Tibial nerve (tissue), 4 donors: ENCODE measurements around the gene GPR25. TPM values are rescaled to one million over a fixed set of nuclear protein-coding genes. Genes with fewer than 3 reads are reported as not detected.

ENCODE experiments used
- DNase-seq, 2 donors: peaks; one replicate each; pipeline ENCODE4 v3.0.0-alpha.2; 2019; ENCODE audit warnings: low spot score in 2 of 2
- H3K27ac ChIP-seq, 4 donors: fragments of 200-600 bp; sonication (generic) in 3 of 4; one replicate each; pipeline ENCODE4 v1.5.1; 2017 to 2019; ENCODE audit warnings: mild to moderate bottlenecking in 1 of 4
- H3K27me3 ChIP-seq, 2 donors: fragments of 200-600 bp; sonication (generic) in 1 of 2; one replicate each; pipeline versions ENCODE4 v1.5.1 to v1.6.0; 2017 to 2019
- H3K36me3 ChIP-seq, 3 donors: fragments of 200-600 bp; sonication (generic); one replicate each; pipeline ENCODE4 v1.5.1; 2018 to 2019
- H3K4me1 ChIP-seq, 4 donors: fragments of 200-600 bp; sonication (generic) in 3 of 4; one replicate each; pipeline ENCODE4 v1.5.1; 2017 to 2019
- H3K4me3 ChIP-seq, 4 donors: fragments of 200-600 bp; sonication (generic) in 3 of 4; one replicate each; pipeline ENCODE4 v1.5.1; 2017 to 2019; ENCODE audit warnings: mild to moderate bottlenecking in 1 of 4, moderate library complexity in 1 of 4
- H3K9me3 ChIP-seq, 4 donors: fragments of 200-600 bp; sonication (generic) in 3 of 4; one replicate each; pipeline ENCODE4 v1.5.1; 2017 to 2019
- EP300 ChIP-seq, 2 donors: sonication (generic); formaldehyde crosslinking; IDR thresholded peaks; one replicate each; pipeline ENCODE4 v1.6.1; 2017; ENCODE audit warnings: antibody characterized with exemption in 2 of 2, mild to moderate bottlenecking in 1 of 2
- POLR2A ChIP-seq, 2 donors: fragments of 450-650 bp; IDR thresholded peaks; one replicate each; pipeline ENCODE4 v1.6.1; 2017; ENCODE audit warnings: antibody characterized with exemption in 2 of 2, mild to moderate bottlenecking in 2 of 2, moderate library complexity in 2 of 2
- WGBS, 2 donors: methylation state at CpG; one replicate each; pipeline ENCODE4 v1.1.5; 2018; 5-methylcytosine and 5-hydroxymethylcytosine counted together
- total RNA-seq, 4 donors: library from RNA; depleted of rRNA; stranded (reverse); fragments of >200 nt; gene quantifications; one replicate each; pipeline ENCODE4 v1.1.0, GENCODE V29; 2016
- TF ChIP-seq, protein P1 (sequence below), 5 experiments: fragments of 200-600 bp in 3 of 5; fragments of 450-650 bp in 2 of 5; sonication (generic) in 3 of 5; IDR thresholded peaks; one replicate each; pipeline ENCODE4 v1.5.1; 2016 to 2019; ENCODE audit warnings: antibody characterized with exemption in 5 of 5, mild to moderate bottlenecking in 3 of 5, moderate library complexity in 2 of 5

The GPR25 gene
- total RNA-seq, 4 donors from 2014 or later, result not detected

DNA sequence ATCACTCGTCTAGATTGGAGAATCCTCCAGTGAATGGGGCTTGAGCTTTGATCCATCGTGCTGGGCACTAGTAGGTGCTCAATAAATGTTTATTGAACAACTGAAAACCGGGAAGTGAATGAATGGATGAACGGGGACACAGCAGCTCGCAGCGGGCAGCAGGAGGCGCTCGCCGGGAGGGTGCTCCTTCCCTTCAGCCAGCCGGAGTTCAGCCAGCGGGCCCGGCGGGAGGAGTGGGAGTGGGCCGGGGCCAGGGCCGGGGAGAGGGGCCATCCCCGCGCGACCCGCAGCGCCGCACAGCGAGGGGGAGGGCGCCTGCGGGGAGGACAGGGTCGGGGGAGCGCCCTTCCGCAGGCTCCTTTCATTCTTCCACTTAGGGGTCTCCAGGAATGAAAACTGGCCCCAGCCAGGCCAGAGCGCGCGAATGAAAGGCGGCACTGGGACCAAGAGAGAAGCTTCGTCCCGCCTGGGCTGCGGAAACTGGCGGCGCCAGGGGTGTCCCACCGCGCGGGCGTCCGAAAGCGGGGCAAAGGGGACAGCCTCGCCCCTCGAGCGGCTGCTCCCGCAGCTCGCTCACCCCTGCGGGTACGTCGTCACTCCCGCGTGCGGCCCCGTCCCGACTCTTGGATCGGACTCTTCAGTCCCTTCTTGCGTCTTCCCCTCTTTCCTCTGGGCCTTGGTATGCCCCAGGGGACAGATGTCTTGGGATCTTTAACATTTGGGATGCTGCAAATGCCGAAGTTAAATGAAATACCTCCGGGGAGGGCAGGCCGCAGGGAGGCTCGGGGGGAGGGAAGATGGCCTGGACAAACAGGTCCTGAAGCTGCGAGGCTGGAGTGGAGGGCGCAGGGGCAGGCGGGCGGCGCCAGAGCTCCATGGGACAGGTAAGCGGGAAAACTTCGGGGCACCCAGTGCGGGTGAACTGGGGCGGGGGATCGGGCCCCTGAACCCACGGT is 18.3 kb downstream of the GPR25 start:
- H3K36me3 ChIP-seq, result no peaks in the 10 kb centered on the region
- peak overlapping the region; percentile 7 to 48 (median 40) for H3K4me3 ChIP-seq
- H3K4me1 ChIP-seq, result peaks cover 0 to 20% (median 14%) of the 10 kb centered on the region in 4 donors
- peaks cover 0 to 65% of the 10 kb centered on the region in 2 donors for H3K27me3 ChIP-seq
- DNase-seq, result no peak
- no peaks in the 10 kb centered on the region for H3K9me3 ChIP-seq
- peak overlapping the region in 1 of 4 donors; percentile 51 for H3K27ac ChIP-seq
- WGBS, 2 donors, result 5 to 11% methylated on average over 32 to 69 of the region's 72 CpGs
- no peak for TF ChIP-seq EP300 (IDR thresholded peaks at IDR 0.05)
- TF ChIP-seq, protein P1, sequence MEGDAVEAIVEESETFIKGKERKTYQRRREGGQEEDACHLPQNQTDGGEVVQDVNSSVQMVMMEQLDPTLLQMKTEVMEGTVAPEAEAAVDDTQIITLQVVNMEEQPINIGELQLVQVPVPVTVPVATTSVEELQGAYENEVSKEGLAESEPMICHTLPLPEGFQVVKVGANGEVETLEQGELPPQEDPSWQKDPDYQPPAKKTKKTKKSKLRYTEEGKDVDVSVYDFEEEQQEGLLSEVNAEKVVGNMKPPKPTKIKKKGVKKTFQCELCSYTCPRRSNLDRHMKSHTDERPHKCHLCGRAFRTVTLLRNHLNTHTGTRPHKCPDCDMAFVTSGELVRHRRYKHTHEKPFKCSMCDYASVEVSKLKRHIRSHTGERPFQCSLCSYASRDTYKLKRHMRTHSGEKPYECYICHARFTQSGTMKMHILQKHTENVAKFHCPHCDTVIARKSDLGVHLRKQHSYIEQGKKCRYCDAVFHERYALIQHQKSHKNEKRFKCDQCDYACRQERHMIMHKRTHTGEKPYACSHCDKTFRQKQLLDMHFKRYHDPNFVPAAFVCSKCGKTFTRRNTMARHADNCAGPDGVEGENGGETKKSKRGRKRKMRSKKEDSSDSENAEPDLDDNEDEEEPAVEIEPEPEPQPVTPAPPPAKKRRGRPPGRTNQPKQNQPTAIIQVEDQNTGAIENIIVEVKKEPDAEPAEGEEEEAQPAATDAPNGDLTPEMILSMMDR (IDR thresholded peaks at IDR 0.05), result peak in 1 of 5 experiments; percentile 8

DNA sequence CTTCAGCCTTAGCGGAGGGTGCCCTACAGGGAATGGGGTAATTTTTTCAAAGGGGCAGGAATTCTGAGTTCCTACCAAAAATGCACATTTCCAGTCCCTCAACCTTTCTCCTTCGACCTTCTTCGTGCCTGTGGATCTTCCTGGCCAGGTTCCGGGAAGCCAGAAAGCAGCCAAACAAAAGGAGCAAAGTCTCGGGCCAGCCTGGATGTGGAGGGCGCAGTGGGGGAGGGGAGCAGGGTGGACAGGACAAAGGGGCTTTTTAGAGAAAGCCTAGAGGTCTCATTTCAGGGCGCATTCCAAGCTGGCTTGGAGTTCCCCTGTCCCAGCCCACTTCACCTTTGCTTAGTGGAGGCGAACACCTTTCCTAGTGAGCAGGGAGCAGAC is 19.0 kb downstream of the GPR25 start:
- peaks cover 0 to 20% (median 14%) of the 10 kb centered on the region in 4 donors for H3K4me1 ChIP-seq
- H3K9me3 ChIP-seq, result no peaks in the 10 kb centered on the region
- TF ChIP-seq POLR2A (IDR thresholded peaks at IDR 0.05) (no peak), EP300 (IDR thresholded peaks at IDR 0.05) (no peak)
- TF ChIP-seq, protein P1 (IDR thresholded peaks at IDR 0.05), result no peak
- WGBS, 2 donors, result 19 to 23% methylated on average over 8 of the region's 8 CpGs
- no peaks in the 10 kb centered on the region for H3K36me3 ChIP-seq
- H3K27ac ChIP-seq, result peak overlapping the region in 1 of 4 donors; percentile 51
- DNase-seq, result no peak
- H3K27me3 ChIP-seq, result peaks cover 0 to 65% of the 10 kb centered on the region in 2 donors
- peak overlapping the region in 2 of 4 donors; percentile 47 to 48 for H3K4me3 ChIP-seq

DNA sequence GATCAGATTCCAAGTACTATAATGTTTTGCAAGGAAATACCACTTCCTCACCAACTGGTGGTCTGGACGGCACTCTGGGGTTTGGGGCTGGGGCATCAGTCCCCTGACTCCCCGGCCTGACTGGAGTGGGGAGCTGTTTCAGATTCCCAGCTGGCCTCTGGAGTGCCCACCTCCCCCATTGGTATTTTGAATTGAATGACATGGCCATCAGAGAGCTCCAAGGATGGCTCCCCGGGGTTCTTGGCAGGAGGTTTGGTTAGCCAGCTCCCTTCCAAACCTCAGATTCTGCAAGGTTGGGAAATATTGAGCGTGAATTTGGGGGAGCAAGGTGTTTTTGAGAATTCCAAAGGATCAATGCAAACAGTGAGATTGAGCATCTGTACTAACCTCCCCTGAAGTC is 19.8 kb downstream of the GPR25 start:
- Histone ChIP-seq H3K36me3 (no peaks in the 10 kb centered on the region), H3K4me3 (no peak overlapping the region), H3K4me1 (peaks cover 0 to 20% (median 14%) of the 10 kb centered on the region in 4 donors), H3K9me3 (no peaks in the 10 kb centered on the region), H3K27me3 (peaks cover 0 to 68% of the 10 kb centered on the region in 2 donors), H3K27ac (no peak overlapping the region)
- DNase-seq, result no peak
- WGBS, 2 donors, result 47 to 61% methylated on average over 4 of the region's 4 CpGs
- TF ChIP-seq EP300 (IDR thresholded peaks at IDR 0.05) (no peak), POLR2A (IDR thresholded peaks at IDR 0.05) (no peak)
- TF ChIP-seq, protein P1 (IDR thresholded peaks at IDR 0.05), result no peak

GRCh38 chr1:200892958-200893357 is 20.2 kb downstream of the GPR25 start:
- H3K27me3 ChIP-seq, result peaks cover 0 to 67% of the 10 kb centered on the region in 2 donors
- DNase-seq, result no peak
- H3K4me3 ChIP-seq, result no peak overlapping the region
- TF ChIP-seq POLR2A (IDR thresholded peaks at IDR 0.05) (no peak), EP300 (IDR thresholded peaks at IDR 0.05) (no peak)
- TF ChIP-seq, protein P1 (IDR thresholded peaks at IDR 0.05), result no peak
- no peaks in the 10 kb centered on the region for H3K36me3 ChIP-seq
- H3K9me3 ChIP-seq, result no peaks in the 10 kb centered on the region
- H3K4me1 ChIP-seq, result peaks cover 0 to 20% (median 14%) of the 10 kb centered on the region in 4 donors
- H3K27ac ChIP-seq, result peak overlapping the region in 1 of 4 donors; percentile 75

- H3K36me3 ChIP-seq, result no peaks in the 10 kb centered on the region
- no peak for TF ChIP-seq POLR2A (IDR thresholded peaks at IDR 0.05)
- no peak for TF ChIP-seq EP300 (IDR thresholded peaks at IDR 0.05)
- TF ChIP-seq, protein P1 (IDR thresholded peaks at IDR 0.05), result no peak
- H3K27me3 ChIP-seq, result peaks cover 0 to 62% of the 10 kb centered on the region in 2 donors
- H3K4me3 ChIP-seq, result no peak overlapping the region
- peaks cover 0 to 20% (median 13%) of the 10 kb centered on the region in 4 donors for H3K4me1 ChIP-seq
- peak overlapping the region in 1 of 4 donors; percentile 75 for H3K27ac ChIP-seq
- DNase-seq, result no peak
- WGBS, 2 donors, result 82 to 83% methylated on average over 6 of the region's 6 CpGs
- H3K9me3 ChIP-seq, result no peaks in the 10 kb centered on the region
These were observed 20.7 kb downstream of the GPR25 start for GRCh38 chr1:200893411-200893901.
